IPS-18c (cell line): ENCODE measurements around the gene KIZ.

Experiments used
- H3K4me3 ChIP-seq: 2 replicates; pipeline ENCODE4 v1.7.0; 2013; ENCODE audit warnings: low read depth, mild to moderate bottlenecking, low read length, moderate library complexity; ENCODE audit not compliant: insufficient read depth
- H3K9me3 ChIP-seq: one replicate; pipeline ENCODE4 v1.6.1; 2013; ENCODE audit warnings: mild to moderate bottlenecking, low read length, moderate library complexity; ENCODE audit not compliant: control insufficient read depth, insufficient read depth

The KIZ gene

DNA sequence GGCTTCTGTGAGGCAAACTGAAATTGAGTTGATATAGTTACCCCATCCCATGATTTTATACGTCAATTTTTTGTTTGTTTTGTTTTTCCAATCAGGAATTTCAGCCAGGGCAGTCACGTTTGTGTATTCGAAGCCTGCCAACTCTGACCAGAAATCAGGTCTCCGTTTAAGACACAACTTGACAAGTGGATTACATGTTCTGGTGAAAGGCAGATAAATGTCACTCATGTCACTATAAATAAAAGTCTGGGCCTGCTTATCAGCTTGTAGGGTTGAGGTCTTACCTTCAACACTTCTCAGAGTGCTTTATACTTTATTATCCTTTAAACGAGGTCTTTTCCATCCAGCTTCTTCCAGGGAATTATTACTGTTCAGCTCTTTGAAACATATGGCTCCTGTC lies 168.9 kb downstream of the KIZ start:
- Histone ChIP-seq H3K9me3 (no peaks in the 10 kb centered on the region), H3K4me3 (no peak overlapping the region)
